OCI-LY3 (cell line): Measurements from ENCODE around the gene LRRC55.
"Not testable (repeated sequence)": the region's sequence is repeated elsewhere in the genome, so short reads cannot be mapped to it uniquely, and the experiment has no call there.

Experiments used
- H2AFZ ChIP-seq: fragments of 200-600, 300-600 bp; shearing (Covaris generic); 2 replicates; pipeline ENCODE4 v1.6.0; 2014; ENCODE audit warnings: antibody characterized with exemption, low read depth, low read length
- H3K27ac ChIP-seq: fragments of 200-600, 300-600 bp; sonication (generic); 2 replicates; pipeline ENCODE4 v1.5.1; 2014; ENCODE audit warnings: mild to moderate bottlenecking, low read length, moderate library complexity, mixed read lengths
- H3K27me3 ChIP-seq: fragments of 200-600, 300-600 bp; sonication (generic); 2 replicates; pipeline ENCODE4 v1.6.1; 2014; ENCODE audit warnings: low read depth, low read length, mixed read lengths
- H3K36me3 ChIP-seq: fragments of 200-600, 300-600 bp; sonication (generic); replicated peaks from 2 replicates; pipeline ENCODE3; 2014; ENCODE audit warnings: low read depth, low read length, mixed read lengths
- H3K4me1 ChIP-seq: fragments of 300-600, 200-600 bp; sonication (generic); 2 replicates; pipeline ENCODE4 v1.6.1; 2014; ENCODE audit warnings: low read length, mixed read lengths
- H3K4me2 ChIP-seq: fragments of 200-600, 300-600 bp; sonication (generic); 2 replicates; pipeline ENCODE4 v1.6.1; 2014; ENCODE audit warnings: low read length, mixed read lengths
- H3K4me3 ChIP-seq: fragments of 300-600, 200-600 bp; sonication (generic); 2 replicates; pipeline ENCODE4 v1.5.1; 2014; ENCODE audit warnings: antibody characterized with exemption, mild to moderate bottlenecking, low read length, moderate library complexity
- H3K79me2 ChIP-seq: fragments of 300-600, 200-600 bp; shearing (Covaris generic); 2 replicates; pipeline ENCODE4 v1.6.1; 2014; ENCODE audit warnings: mild to moderate bottlenecking, low read length, mixed read lengths
- H3K9ac ChIP-seq: fragments of 300-600, 200-600 bp; shearing (Covaris generic); 2 replicates; pipeline ENCODE4 v1.6.0; 2014; ENCODE audit warnings: mild to moderate bottlenecking, low read length, moderate library complexity
- H3K9me3 ChIP-seq: fragments of 200-600, 300-600 bp; shearing (Covaris generic); 2 replicates; pipeline ENCODE4 v1.6.1; 2014; ENCODE audit warnings: low read length, mixed read lengths; ENCODE audit not compliant: insufficient read depth
- H4K20me1 ChIP-seq: fragments of 200-600, 300-600 bp; sonication (generic); 2 replicates; pipeline ENCODE4 v1.6.1; 2016; ENCODE audit warnings: low read length, mixed read lengths; ENCODE audit not compliant: insufficient read depth
- CTCF ChIP-seq: fragments of 200-600, 300-600 bp; sonication (generic); IDR thresholded peaks from 2 replicates; pipeline ENCODE4 v1.5.1; 2014; ENCODE audit warnings: antibody characterized with exemption, low read length, low read depth
- EZH2phosphoT487 ChIP-seq: fragments of 200-600 bp; shearing (Covaris generic); IDR thresholded peaks from 2 replicates; pipeline ENCODE4 v1.6.1; 2018; ENCODE audit warnings: antibody characterized with exemption, mixed run types, low read depth

The LRRC55 gene

GRCh38 chr11:57164317-57164716, 17.4 kb upstream of the LRRC55 start:
- no peaks in the 10 kb centered on the region for H3K79me2 ChIP-seq
- H3K4me1 ChIP-seq = no peaks in the 10 kb centered on the region
- TF ChIP-seq CTCF (no peak), EZH2phosphoT487 (no peak)
- H3K27me3 ChIP-seq = peaks cover 60% of the 10 kb centered on the region
- no peaks in the 10 kb centered on the region for H3K9me3 ChIP-seq
- H3K36me3 ChIP-seq = no peaks in the 10 kb centered on the region
- no peak overlapping the region for H3K4me2 ChIP-seq
- no peak overlapping the region for H2AFZ ChIP-seq
- no peak overlapping the region for H3K9ac ChIP-seq
- no peak overlapping the region for H3K27ac ChIP-seq
- H3K4me3 ChIP-seq = no peak overlapping the region
- no peaks in the 10 kb centered on the region for H4K20me1 ChIP-seq

GRCh38 chr11:57167125-57167846, 14.5 kb upstream of the LRRC55 start:
- H4K20me1 ChIP-seq = no peaks in the 10 kb centered on the region
- H3K27ac ChIP-seq = no peak overlapping the region
- no peak overlapping the region for H3K4me3 ChIP-seq
- no peaks in the 10 kb centered on the region for H3K36me3 ChIP-seq
- no peaks in the 10 kb centered on the region for H3K79me2 ChIP-seq
- no peaks in the 10 kb centered on the region for H3K9me3 ChIP-seq
- TF ChIP-seq EZH2phosphoT487 = no peak
- TF ChIP-seq CTCF = no peak
- peaks cover 56% of the 10 kb centered on the region for H3K27me3 ChIP-seq
- H3K4me1 ChIP-seq = no peaks in the 10 kb centered on the region
- H3K9ac ChIP-seq = no peak overlapping the region
- no peak overlapping the region for H2AFZ ChIP-seq
- H3K4me2 ChIP-seq = no peak overlapping the region

GRCh38 chr11:57169732-57170313, 11.9 kb upstream of the LRRC55 start:
- not testable (repeated sequence) for H3K4me2 ChIP-seq, H2AFZ ChIP-seq, H3K9ac ChIP-seq, H3K9me3 ChIP-seq, H3K4me1 ChIP-seq, H3K79me2 ChIP-seq, H3K27ac ChIP-seq, H4K20me1 ChIP-seq, H3K4me3 ChIP-seq, H3K36me3 ChIP-seq
- H3K27me3 ChIP-seq = peaks cover 45% of the 10 kb centered on the region; the same call in 1 of the 2 replicates

GRCh38 chr11:57172031-57172430, 9.7 kb upstream of the LRRC55 start:
- H3K9ac ChIP-seq = no peak overlapping the region
- no peak for TF ChIP-seq CTCF
- no peaks in the 10 kb centered on the region for H3K4me1 ChIP-seq
- H3K79me2 ChIP-seq = no peaks in the 10 kb centered on the region
- no peaks in the 10 kb centered on the region for H3K36me3 ChIP-seq
- H2AFZ ChIP-seq = no peak overlapping the region
- no peak overlapping the region for H3K4me2 ChIP-seq
- peaks cover 52% of the 10 kb centered on the region for H3K27me3 ChIP-seq
- H3K4me3 ChIP-seq = no peak overlapping the region
- H3K27ac ChIP-seq = no peak overlapping the region
- H4K20me1 ChIP-seq = no peaks in the 10 kb centered on the region
- H3K9me3 ChIP-seq = no peaks in the 10 kb centered on the region
